MG63 (cell line): ENCODE data around the gene KIAA1143. TPM values are rescaled to one million over a fixed set of nuclear protein-coding genes. Genes with fewer than 3 reads are reported as not detected.
A peak's percentile ranks its signal among the peaks of the same experiment; 100 is the strongest.

Source experiments
- DNase-seq: peaks from one replicate; pipeline ENCODE4 v3.0.0-alpha.2; 2020
- H3K27me3 ChIP-seq: fragments of 250-450 bp; sonication (Bioruptor Pico); 2 replicates; pipeline ENCODE4 v1.5.1; 2020; ENCODE audit warnings: mild to moderate bottlenecking, moderate library complexity
- H3K36me3 ChIP-seq: fragments of 250-450 bp; sonication (Bioruptor Pico); 2 replicates; pipeline ENCODE4 v1.5.1; 2020; ENCODE audit warnings: mild to moderate bottlenecking, moderate library complexity
- H3K4me3 ChIP-seq: fragments of 250-450 bp; sonication (Bioruptor Pico); 2 replicates; pipeline ENCODE4 v1.5.1; 2020; ENCODE audit warnings: mild to moderate bottlenecking, moderate library complexity
- H3K9me3 ChIP-seq: fragments of 250-450 bp; sonication (Bioruptor Pico); 2 replicates; pipeline ENCODE4 v1.5.1; 2020; ENCODE audit warnings: mild to moderate bottlenecking, moderate library complexity
- total RNA-seq: library from RNA; depleted of rRNA; stranded (reverse); fragments of >200 nt; shearing (Covaris generic); gene quantifications from 2 replicates; pipeline ENCODE4 v1.2.3, GENCODE V29; 2014; ENCODE audit warnings: low replicate concordance; rRNA removed

KIAA1143 gene
- total RNA-seq, 1 experiment from 2014 or later: 5.7 TPM

DNA sequence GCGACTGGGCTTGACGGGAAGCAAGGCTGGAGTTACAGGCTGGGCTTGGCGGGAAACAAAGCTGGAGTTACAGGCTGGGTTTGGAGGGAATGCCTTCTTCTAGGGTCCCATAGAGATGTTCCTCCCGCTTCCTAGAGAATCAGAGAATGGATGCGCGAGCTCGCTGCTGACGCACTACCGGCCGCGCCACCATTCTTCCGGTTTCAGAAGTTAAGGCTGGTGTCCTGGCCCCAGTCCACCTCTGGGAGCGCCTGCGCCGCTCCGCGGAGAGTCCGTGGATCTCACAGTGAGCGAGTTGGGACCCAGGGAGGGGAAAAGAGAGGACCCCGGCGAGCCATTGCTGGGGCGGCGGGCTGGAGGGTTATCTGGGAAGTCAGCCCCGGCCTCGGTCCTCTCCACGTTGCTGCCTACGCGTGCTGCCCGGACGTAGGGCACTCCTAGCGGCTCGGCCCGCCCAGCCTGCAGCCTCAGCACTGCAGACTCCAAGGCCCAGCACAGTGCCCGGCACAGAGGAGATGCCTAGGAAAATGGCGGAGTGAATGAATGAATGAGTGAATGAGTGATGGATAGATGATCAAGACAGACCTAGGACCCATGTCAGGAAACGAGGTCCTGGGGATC is 48.9 kb downstream of the KIAA1143 start, which contains the start of gene ZNF502:
Gene ZNF502, plus strand, starts transcription at position 206 of the 621 bp plus-strand sequence. CDS start 7,602 bp downstream, outside the sequence.
- Histone ChIP-seq H3K27me3 (no peaks in the 10 kb centered on the region), H3K36me3 (no peaks in the 10 kb centered on the region), H3K4me3 (peak within 1 kb of the TSS; percentile 47), H3K9me3 (no peaks in the 10 kb centered on the region; the same call in 1 of the 2 replicates)
- peak; percentile 61 for DNase-seq

Other genes starting within 250 kb of the KIAA1143 start
- not detected in 2 replicates for gene ZKSCAN7, start 206.4 kb downstream of the KIAA1143 start, total RNA-seq
- not detected in 2 replicates for gene ZNF660, start 176.7 kb downstream of the KIAA1143 start, total RNA-seq
- gene ZNF197, start 136.6 kb downstream of the KIAA1143 start, total RNA-seq: 3.9 and 4.5 TPM in 2 replicates
- 5.3 and 6.8 TPM in 2 replicates for gene ZNF35, start 112.9 kb downstream of the KIAA1143 start, total RNA-seq
- 0.89 and 2.9 TPM in 2 replicates for gene ZNF502, start 49.0 kb downstream of the KIAA1143 start, total RNA-seq
- 0.79 and 1.2 TPM in 2 replicates for gene ZNF501, start 32.0 kb downstream of the KIAA1143 start, total RNA-seq
- 14.1 and 18.1 TPM in 2 replicates for gene KIF15, start 175 bp upstream of the KIAA1143 start, total RNA-seq
- 0.69 and 1.5 TPM in 2 replicates for gene TMEM42, start 100.3 kb upstream of the KIAA1143 start, total RNA-seq
- gene TGM4, start 113.0 kb upstream of the KIAA1143 start, total RNA-seq: 0.43 TPM in 1 of 2 replicates, not detected in the other
- 26.1 and 28.5 TPM in 2 replicates for gene ZDHHC3, start 214.6 kb upstream of the KIAA1143 start, total RNA-seq
- 22.4 and 44.3 TPM in 2 replicates for gene EXOSC7, start 214.6 kb upstream of the KIAA1143 start, total RNA-seq